D721Med (cell line): ENCODE data around the gene LTBP3.

Experiments used
- DNase-seq: peaks from one replicate; pipeline ENCODE4 v3.0.0; 2011; ENCODE audit warnings: low spot score; ENCODE audit not compliant: insufficient read length
- FAIRE-seq: peaks from 2 replicates; lab custom pipeline; 2011; peaks lifted over from hg19 to GRCh38; lab: Jason Lieb, UNC
- CTCF ChIP-seq: IDR thresholded peaks from 2 replicates; pipeline ENCODE4 v1.5.1; 2012; ENCODE audit warnings: mild to moderate bottlenecking, control low read depth; ENCODE audit not compliant: insufficient read depth; ENCODE audit errors: missing control alignments

Gene LTBP3

GRCh38 chr11:65497141-65498041 lies 60.8 kb downstream of the LTBP3 start:
- FAIRE-seq (no peak), DNase-seq (no peak)
- TF ChIP-seq CTCF: no peak

- DNase-seq (no peak), FAIRE-seq (no peak)
- no peak for TF ChIP-seq CTCF
Measured at GRCh38 chr11:65496304-65497140, 61.6 kb downstream of the LTBP3 start.

GRCh38 chr11:65493367-65494176 lies 64.6 kb downstream of the LTBP3 start:
- FAIRE-seq: no peak
- TF ChIP-seq CTCF: no peak
- DNase-seq: no peak

GRCh38 chr11:65492637-65493366 lies 65.4 kb downstream of the LTBP3 start:
- DNase-seq (no peak), FAIRE-seq (no peak)
- TF ChIP-seq CTCF: no peak

GRCh38 chr11:65492387-65492636 lies 65.8 kb downstream of the LTBP3 start:
- no peak for TF ChIP-seq CTCF
- no peak for FAIRE-seq
- no peak for DNase-seq

- DNase-seq (no peak), FAIRE-seq (no peak)
- no peak for TF ChIP-seq CTCF
Measured at GRCh38 chr11:65491614-65492386, 66.4 kb downstream of the LTBP3 start.
